Endodermal cell (in vitro differentiated cells): Measurements from ENCODE around the gene FFAR3. TPM values are rescaled to one million over a fixed set of nuclear protein-coding genes. Genes with fewer than 3 reads are reported as not detected.

Source experiments
- DNase-seq: peaks from one replicate; pipeline ENCODE4 v3.0.0-alpha.2; 2017
- H3K27ac ChIP-seq: 2 replicates; pipeline ENCODE4 v1.5.1; 2013; ENCODE audit warnings: mild to moderate bottlenecking, low read depth, low read length, moderate library complexity
- H3K27me3 ChIP-seq: 2 replicates; pipeline ENCODE4 v1.6.1; 2013; ENCODE audit warnings: mild to moderate bottlenecking, low read length, moderate library complexity; ENCODE audit not compliant: insufficient read depth, control insufficient read depth, poor library complexity, severe bottlenecking
- H3K36me3 ChIP-seq: 2 replicates; pipeline ENCODE4 v1.7.0; 2013; ENCODE audit warnings: mild to moderate bottlenecking, low read length, moderate library complexity; ENCODE audit not compliant: control insufficient read depth, insufficient read depth
- H3K4me1 ChIP-seq: one replicate; pipeline ENCODE4 v1.7.0; 2013; ENCODE audit warnings: low read length; ENCODE audit not compliant: control insufficient read depth, insufficient read depth
- H3K4me3 ChIP-seq: 2 replicates; pipeline ENCODE4 v1.5.1; 2013; ENCODE audit warnings: mild to moderate bottlenecking, low read length, moderate library complexity
- H3K9ac ChIP-seq: 2 replicates; pipeline ENCODE4 v1.6.1; 2013; ENCODE audit warnings: mild to moderate bottlenecking, low read length, moderate library complexity; ENCODE audit not compliant: poor library complexity, severe bottlenecking; ENCODE audit errors: extremely low read depth
- H3K9me3 ChIP-seq: 2 replicates; pipeline ENCODE4 v1.6.1; 2013; ENCODE audit warnings: mild to moderate bottlenecking, low read length, moderate library complexity; ENCODE audit not compliant: control insufficient read depth
- H3K27ac Mint-ChIP-seq: 2 replicates; pipeline ENCODE4 v1.8.0; 2020; ENCODE audit warnings: mixed read lengths
- H3K27me3 Mint-ChIP-seq: 2 replicates; pipeline ENCODE4 v1.8.0; 2021; ENCODE audit warnings: mild to moderate bottlenecking, mixed read lengths; ENCODE audit not compliant: insufficient read depth
- H3K36me3 Mint-ChIP-seq: 2 replicates; pipeline ENCODE4 v1.8.0; 2020; ENCODE audit warnings: low read depth, mixed read lengths
- H3K4me1 Mint-ChIP-seq: 2 replicates; pipeline ENCODE4 v1.8.0; 2020; ENCODE audit warnings: mixed read lengths
- H3K4me3 Mint-ChIP-seq: 2 replicates; pipeline ENCODE4 v1.8.0; 2020; ENCODE audit warnings: mild to moderate bottlenecking, moderate library complexity, mixed read lengths
- H3K9me3 Mint-ChIP-seq: 2 replicates; pipeline ENCODE4 v1.8.0; 2020; ENCODE audit warnings: mild to moderate bottlenecking, mixed read lengths
- WGBS, 2 experiments: methylation state at CpG; one replicate each; pipeline versions ENCODE4 v1.1.5 to v1.1.7; 2013; ENCODE audit warnings: missing lambda C conversion rate in 2 of 2, mixed read lengths in 1 of 2; ENCODE audit not compliant: insufficient coverage in 1 of 2, insufficient read length in 1 of 2; 5-methylcytosine and 5-hydroxymethylcytosine counted together
- total RNA-seq, 2 donors: library from RNA; stranded (reverse); fragmentation: NEBNext Ultra II Directional in 1 of 2; extraction: Animal tissue kit (Norgen Biotek cat#: 25700) in 1 of 2; gene quantifications; 2 replicates in 1 of 2; 3 replicates in 1 of 2; pipeline ENCODE4 v1.2.1, GENCODE V29; 2021
- TF ChIP-seq, protein P1 (sequence below): fragments of 200-600 bp; sonication (generic); conservative IDR thresholded peaks from 2 replicates; pipeline ENCODE4 v1.5.0; 2021; ENCODE audit warnings: antibody characterized with exemption, mild to moderate bottlenecking

The FFAR3 gene
- total RNA-seq, 2 donors from 2014 or later: not detected

DNA sequence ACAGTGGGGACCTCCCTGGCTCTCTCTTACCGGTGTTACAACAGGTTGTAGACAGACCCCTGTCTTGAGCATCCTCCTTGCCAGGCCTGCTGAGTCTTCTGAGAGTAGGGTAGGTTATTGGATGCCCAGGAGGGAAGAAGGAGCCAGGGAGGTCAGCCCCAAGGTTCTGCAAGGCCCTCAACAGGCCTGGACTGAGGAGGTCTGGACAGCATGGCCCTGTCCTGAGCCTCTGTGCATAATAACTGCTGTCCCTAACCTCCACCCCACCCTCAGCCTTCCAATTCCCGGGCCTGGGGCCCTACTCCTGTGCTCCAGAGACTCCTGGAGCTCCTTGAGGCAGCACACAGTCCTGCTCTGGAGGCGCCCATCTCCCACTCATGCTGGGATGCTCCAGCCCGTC, 28.9 kb upstream of the FFAR3 start:
- H3K36me3 ChIP-seq: no peaks in the 10 kb centered on the region
- Mint-ChIP-seq H3K36me3 (no peaks in the 10 kb centered on the region), H3K27ac (no peak overlapping the region), H3K4me1 (no peaks in the 10 kb centered on the region), H3K9me3 (no peaks in the 10 kb centered on the region), H3K4me3 (no peak overlapping the region), H3K27me3 (no peaks in the 10 kb centered on the region)
- no peak overlapping the region for H3K4me3 ChIP-seq
- no peaks in the 10 kb centered on the region for H3K27me3 ChIP-seq
- TF ChIP-seq, protein P1, sequence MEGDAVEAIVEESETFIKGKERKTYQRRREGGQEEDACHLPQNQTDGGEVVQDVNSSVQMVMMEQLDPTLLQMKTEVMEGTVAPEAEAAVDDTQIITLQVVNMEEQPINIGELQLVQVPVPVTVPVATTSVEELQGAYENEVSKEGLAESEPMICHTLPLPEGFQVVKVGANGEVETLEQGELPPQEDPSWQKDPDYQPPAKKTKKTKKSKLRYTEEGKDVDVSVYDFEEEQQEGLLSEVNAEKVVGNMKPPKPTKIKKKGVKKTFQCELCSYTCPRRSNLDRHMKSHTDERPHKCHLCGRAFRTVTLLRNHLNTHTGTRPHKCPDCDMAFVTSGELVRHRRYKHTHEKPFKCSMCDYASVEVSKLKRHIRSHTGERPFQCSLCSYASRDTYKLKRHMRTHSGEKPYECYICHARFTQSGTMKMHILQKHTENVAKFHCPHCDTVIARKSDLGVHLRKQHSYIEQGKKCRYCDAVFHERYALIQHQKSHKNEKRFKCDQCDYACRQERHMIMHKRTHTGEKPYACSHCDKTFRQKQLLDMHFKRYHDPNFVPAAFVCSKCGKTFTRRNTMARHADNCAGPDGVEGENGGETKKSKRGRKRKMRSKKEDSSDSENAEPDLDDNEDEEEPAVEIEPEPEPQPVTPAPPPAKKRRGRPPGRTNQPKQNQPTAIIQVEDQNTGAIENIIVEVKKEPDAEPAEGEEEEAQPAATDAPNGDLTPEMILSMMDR: no peak
- H3K9me3 ChIP-seq: no peaks in the 10 kb centered on the region
- H3K9ac ChIP-seq: no peak overlapping the region
- no peaks in the 10 kb centered on the region for H3K4me1 ChIP-seq
- no peak for DNase-seq
- WGBS, 2 experiments: 90 to 96% methylated on average over 3 to 4 of the region's 4 CpGs
- H3K27ac ChIP-seq: no peak overlapping the region

DNA sequence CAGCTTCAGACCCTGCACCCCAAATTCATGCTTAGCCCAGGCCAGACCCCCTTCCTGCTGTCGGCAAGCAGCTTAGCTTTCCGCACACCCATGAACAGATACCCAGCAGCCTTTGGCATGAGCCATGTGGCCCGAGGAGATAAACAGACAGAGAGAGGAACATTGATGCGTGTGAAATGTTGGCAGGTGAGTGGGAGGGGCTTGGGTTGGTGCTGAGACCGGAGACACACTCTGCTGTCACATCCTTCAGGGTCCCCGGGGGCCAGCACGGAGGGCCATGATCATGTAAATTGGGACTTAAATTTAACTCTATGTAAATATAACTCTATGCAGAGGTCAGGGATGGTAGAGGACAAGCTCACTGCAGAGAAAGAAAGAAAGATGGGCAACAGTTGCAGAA, 27.8 kb upstream of the FFAR3 start:
- Histone ChIP-seq H3K9me3 (no peaks in the 10 kb centered on the region), H3K4me3 (no peak overlapping the region), H3K27me3 (no peaks in the 10 kb centered on the region), H3K4me1 (no peaks in the 10 kb centered on the region), H3K36me3 (no peaks in the 10 kb centered on the region), H3K9ac (no peak overlapping the region), H3K27ac (no peak overlapping the region)
- 63 to 87% methylated on average over 2 to 6 of the region's 7 CpGs for WGBS, 2 experiments
- H3K27ac Mint-ChIP-seq: no peak overlapping the region
- no peak overlapping the region for H3K4me3 Mint-ChIP-seq
- H3K36me3 Mint-ChIP-seq: no peaks in the 10 kb centered on the region
- H3K9me3 Mint-ChIP-seq: no peaks in the 10 kb centered on the region
- TF ChIP-seq, protein P1: no peak
- no peaks in the 10 kb centered on the region for H3K27me3 Mint-ChIP-seq
- no peaks in the 10 kb centered on the region for H3K4me1 Mint-ChIP-seq
- DNase-seq: no peak

DNA sequence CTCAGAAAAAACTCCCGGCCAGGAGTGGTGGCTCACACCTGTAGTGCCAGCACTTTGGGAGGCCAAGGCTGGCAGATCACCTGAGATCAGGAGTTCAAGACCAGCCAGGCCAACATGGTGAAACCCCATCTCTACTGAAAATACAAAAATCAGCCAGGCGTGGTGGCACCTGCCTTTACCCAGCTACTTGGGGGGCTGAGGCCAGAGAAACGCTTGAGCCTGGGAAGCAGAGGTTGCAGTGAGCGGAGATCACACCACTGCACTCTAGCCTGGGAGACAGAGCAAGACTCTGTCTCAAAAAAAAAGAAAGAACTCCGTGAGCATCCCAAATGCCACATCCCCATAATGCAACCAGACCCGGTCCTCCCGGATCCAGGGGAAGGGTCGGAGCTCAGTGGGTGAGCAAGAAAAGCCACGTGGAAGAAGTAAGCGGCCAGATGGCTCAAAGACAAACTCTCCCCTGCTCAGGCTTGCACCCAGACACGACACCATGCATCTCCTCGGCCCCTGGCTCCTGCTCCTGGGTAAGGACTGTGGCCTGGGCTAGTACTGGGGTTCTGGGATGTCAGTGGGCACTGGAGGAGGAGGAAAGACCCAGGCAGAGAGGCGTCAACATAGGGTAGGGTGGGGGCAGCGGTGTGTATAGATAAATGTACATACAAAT, 26.6 kb upstream of the FFAR3 start:
- Histone ChIP-seq H3K36me3 (no peaks in the 10 kb centered on the region), H3K27me3 (no peaks in the 10 kb centered on the region), H3K4me3 (no peak overlapping the region), H3K9me3 (no peaks in the 10 kb centered on the region), H3K27ac (no peak overlapping the region), H3K4me1 (no peaks in the 10 kb centered on the region), H3K9ac (no peak overlapping the region)
- Mint-ChIP-seq H3K36me3 (no peaks in the 10 kb centered on the region), H3K27me3 (no peaks in the 10 kb centered on the region), H3K27ac (no peak overlapping the region), H3K9me3 (no peaks in the 10 kb centered on the region), H3K4me1 (no peaks in the 10 kb centered on the region), H3K4me3 (no peak overlapping the region)
- 89 to 93% methylated on average over 2 to 12 of the region's 14 CpGs for WGBS, 2 experiments
- TF ChIP-seq, protein P1: no peak
- DNase-seq: no peak
